ENCODE data around the gene BCORL1.

BCORL1 gene

DNA sequence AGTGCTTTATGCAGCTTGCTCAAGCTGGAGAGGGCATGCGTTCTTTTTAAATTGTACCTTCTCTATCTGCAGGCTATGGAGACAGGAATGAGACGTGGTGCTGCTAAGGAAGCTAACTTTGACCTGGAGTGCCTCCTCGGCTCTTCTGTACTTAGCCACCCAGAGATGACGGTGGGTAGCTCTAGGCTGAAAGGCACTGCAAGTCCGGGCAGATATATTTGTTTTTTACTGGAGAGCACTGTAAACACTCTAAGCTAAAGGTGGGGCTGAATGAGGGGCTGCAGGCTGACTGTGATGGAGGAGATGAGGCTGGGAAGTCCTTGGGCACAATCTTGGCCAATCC lies 115.7 kb downstream of the BCORL1 start:
- DNase-seq = no peak

DNA sequence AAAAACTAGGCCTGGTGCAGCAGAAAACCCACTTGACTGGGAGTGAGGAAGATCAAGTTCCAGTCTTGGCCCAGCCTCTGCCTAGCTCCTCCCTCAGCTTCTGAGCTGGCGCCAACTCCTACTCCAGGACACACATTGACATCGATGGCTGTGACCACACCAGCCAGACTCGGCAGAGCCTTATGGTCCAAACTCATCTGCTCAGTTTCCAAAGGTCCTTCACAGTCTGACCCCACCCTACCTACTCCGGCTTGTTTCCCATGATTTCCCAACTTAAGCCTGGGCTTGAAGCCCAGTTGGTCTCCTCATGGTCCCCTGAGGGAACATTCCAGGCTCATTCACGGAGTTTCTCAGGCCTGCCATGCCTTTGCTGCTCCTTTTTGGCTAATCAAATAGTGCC lies 117.7 kb downstream of the BCORL1 start:
- no peak for DNase-seq

DNA sequence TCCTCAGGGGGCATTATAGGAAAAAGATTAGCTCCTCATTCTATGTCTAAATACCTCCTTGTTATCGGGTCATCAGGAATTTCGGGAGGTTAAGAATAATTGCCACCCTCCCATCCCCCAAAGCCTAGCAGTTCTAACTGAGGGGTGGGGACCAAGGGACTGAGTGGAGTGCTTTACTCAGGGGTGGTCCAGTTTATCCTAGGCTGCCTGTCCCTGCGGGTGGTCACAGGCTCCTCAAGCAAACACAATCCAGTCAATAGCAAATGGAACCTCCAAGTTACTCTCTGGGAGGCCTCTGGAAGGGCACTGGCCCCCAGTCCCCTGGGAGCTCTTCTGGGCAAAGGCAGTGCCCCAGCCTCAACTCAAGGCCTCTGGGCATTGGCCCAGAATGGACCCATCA lies 121.2 kb downstream of the BCORL1 start:
- DNase-seq = no peak

DNA sequence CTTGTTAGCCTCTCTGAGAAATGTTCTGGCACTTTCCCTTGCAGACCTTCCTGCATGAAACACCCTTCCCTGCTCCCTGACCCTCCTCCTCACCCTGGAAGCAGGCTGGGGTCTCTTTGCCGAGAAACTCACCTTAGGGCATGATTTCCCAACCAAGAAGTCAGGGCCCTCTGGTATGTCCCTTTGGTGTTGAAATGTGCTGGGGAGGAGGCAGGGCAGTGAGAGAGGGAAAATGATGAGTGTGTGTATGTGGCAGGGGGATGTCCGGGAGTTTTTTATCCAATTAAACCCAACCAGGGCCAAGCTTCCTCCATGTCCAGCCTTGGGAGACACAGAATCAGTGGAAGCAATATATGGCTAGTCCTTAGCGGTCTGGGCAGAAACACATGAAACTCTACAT lies 122.8 kb downstream of the BCORL1 start:
- no peak for DNase-seq

GRCh38 chrX:130106071-130106470 lies 123.6 kb downstream of the BCORL1 start:
- DNase-seq = no peak
